Fibroblast of the aortic adventitia (primary cell): ENCODE results near the gene MT1F. TPM values are rescaled to one million over a fixed set of nuclear protein-coding genes. Genes with fewer than 3 reads are reported as not detected.

Source experiments
- DNase-seq: peaks from one replicate; pipeline ENCODE4 v3.0.0-alpha.2; 2010; ENCODE audit warnings: low read depth
- H3K4me3 ChIP-seq: 2 replicates; pipeline ENCODE4 v1.5.1; 2011; ENCODE audit warnings: low read depth, mild to moderate bottlenecking, control low read depth, low read length, moderate library complexity
- CTCF ChIP-seq: IDR thresholded peaks from 2 replicates; pipeline ENCODE4 v1.5.1; 2011; ENCODE audit warnings: mild to moderate bottlenecking, low read length, control low read depth, inconsistent platforms; ENCODE audit not compliant: insufficient read depth
- total RNA-seq: library from RNA; depleted of rRNA; stranded (reverse); fragments of >200 nt; gene quantifications from 2 replicates; pipeline ENCODE4 v1.2.3, GENCODE V29; 2012; ENCODE audit warnings: low replicate concordance

MT1F gene
- total RNA-seq, 1 donor: 0.18 TPM

- no peak for DNase-seq
- no peak for TF ChIP-seq CTCF
- no peak overlapping the region for H3K4me3 ChIP-seq
Measured at GRCh38 chr16:56645311-56645710, 12.4 kb upstream of the MT1F start.

- DNase-seq: no peak
- H3K4me3 ChIP-seq: no peak overlapping the region
- no peak for TF ChIP-seq CTCF
Measured at GRCh38 chr16:56645838-56646237, 11.9 kb upstream of the MT1F start.

- no peak overlapping the region for H3K4me3 ChIP-seq
- no peak for TF ChIP-seq CTCF
- DNase-seq: no peak
Measured at GRCh38 chr16:56647641-56648431, 9.9 kb upstream of the MT1F start.

GRCh38 chr16:56649271-56649670 lies 8.5 kb upstream of the MT1F start:
- no peak overlapping the region for H3K4me3 ChIP-seq
- TF ChIP-seq CTCF: no peak
- DNase-seq: no peak

DNA sequence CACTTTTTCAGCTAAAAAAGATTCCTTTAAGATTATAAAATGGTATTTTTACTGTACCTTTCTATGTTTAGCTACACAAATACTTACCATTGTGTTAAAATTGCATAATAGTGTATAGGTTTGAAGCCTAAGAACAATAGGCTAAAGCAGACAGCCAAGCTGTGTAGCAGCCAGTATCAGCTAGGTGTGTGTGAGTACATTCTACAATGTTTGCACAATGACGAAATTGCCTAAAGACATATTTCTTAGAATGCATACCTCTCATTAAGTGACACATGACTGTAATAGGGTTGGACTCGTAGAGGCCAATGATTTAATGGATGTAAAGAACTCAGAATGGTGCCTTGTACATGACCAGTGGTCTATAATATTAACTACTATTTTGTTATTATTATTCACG lies 7.9 kb upstream of the MT1F start:
- H3K4me3 ChIP-seq: no peak overlapping the region
- DNase-seq: no peak
- TF ChIP-seq CTCF: no peak

- TF ChIP-seq CTCF: no peak
- no peak for DNase-seq
- H3K4me3 ChIP-seq: no peak within 1 kb of the TSS
Measured at GRCh38 chr16:56651586-56651985, 6.2 kb upstream of the MT1F start, which contains the start of gene MT1B. Gene MT1B, plus strand, starts transcription at chr16:56651886. Its CDS starts 68 bp downstream, at chr16:56651954.

DNA sequence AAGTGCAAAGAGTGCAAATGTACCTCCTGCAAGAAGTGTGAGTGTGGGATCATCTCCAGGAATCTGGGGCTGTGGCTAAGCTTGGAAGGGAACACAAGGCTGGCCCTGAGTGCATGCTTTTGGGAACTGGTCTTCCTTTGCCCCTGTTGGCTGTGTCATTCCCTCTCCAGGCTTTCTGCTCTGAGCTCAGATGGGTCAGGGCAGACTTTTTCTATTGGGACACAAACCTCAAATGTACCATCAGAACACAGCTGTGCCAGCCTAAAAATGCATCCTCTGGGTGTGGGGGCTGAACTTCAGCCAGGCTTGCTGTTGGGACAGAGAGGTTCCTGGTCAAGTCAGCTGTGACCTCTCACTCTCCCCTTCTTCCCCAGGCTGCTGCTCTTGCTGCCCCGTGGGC lies 5.2 kb upstream of the MT1F start:
- no peak for TF ChIP-seq CTCF

More for the DNA sequence above, 5.2 kb upstream of the MT1F start:
- no peak overlapping the region for H3K4me3 ChIP-seq
- DNase-seq: no peak
